T-helper 9 cell (primary cell): ENCODE results near the gene METAP2.

Experiments
- DNase-seq: peaks from one replicate; pipeline ENCODE4 v3.0.0-alpha.2; 2020

METAP2 gene

DNA sequence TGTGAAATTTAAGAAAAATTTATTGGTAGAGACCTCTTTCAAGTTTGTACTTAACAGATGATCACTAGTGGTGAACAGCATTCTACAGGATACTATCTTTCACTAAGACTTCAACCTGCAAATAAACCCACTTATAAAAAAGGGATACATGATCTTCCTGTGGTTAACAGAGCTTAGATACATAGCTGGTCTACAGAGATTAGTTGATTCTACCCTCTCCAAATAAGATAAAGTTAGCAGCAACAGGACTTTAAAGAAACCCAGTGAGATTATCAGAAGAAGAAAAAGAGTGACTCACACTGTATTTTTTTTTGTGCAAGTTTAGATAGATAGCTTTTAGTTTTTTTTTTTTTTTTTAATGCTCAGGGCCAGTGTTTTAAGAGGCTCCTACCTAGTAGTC is 42.8 kb downstream of the METAP2 start:
- DNase-seq, result no peak

- DNase-seq, result no peak
Observed at GRCh38 chr12:95517246-95517645, 43.3 kb downstream of the METAP2 start.

DNA sequence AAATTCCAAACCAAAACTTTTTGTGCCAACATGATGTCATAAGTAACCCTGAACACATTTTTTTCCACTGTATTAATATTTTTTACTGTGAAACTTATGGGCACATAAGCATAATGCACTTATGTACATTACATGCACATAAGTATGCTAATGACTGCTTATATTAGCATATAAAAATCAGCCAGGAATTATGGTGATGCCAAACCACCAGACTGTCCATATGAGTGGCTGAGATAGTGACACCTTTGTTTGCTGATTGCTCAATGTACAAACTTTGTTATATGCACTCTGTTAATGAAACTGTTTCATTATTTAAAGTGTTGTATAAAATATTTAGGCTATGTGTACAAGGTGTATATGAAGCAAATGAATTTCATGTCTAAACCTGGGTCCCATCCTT is 45.0 kb downstream of the METAP2 start:
- DNase-seq, result no peak

- no peak for DNase-seq
Observed at GRCh38 chr12:95520816-95521215, 46.9 kb downstream of the METAP2 start.

DNA sequence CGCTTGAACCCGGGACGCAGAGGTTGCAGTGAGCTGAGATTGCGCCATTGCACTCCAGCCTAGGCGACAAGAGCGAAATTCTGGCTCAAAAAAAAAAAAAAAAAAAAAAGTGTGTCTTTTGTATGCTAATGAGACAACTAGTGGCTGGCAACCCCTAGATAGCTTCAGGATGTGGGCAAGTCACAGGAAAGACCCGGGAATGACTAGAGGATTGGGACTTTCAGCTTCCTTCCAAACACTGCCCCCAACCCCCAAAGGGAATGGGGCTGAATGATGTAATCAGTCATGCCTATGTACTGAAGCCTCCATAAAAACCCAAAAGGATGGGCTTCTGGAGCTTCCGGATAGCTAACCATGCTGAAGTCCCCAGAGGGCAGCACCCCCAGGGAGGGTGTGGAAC is 48.7 kb downstream of the METAP2 start:
- DNase-seq, result no peak

- DNase-seq, result no peak
Observed at GRCh38 chr12:95528431-95528830, 54.5 kb downstream of the METAP2 start.

DNA sequence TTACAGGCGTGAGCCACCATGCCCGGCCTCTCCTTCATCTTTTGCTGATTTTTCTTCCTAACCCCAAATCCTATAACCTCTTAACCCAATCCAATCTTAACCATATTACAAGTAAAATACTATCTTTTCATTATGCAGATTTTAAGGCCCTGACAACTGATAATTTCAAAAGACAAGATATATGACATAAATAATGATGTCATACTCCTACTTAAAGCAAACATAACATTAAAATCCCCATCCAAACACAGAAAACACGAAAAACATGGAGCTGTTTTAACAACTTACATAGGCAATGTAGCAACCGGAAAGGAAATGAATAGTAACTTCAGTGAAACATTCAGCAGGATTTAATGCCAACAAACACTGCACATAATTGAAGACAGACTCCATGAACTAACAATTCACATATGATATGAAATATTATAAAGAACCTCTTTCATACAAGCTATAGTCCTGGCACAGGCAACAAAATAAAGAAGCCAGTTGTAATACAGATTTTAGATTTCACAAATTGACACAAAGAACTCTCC is 55.8 kb downstream of the METAP2 start:
- no peak for DNase-seq

- no peak for DNase-seq
Observed at GRCh38 chr12:95532851-95533250, 58.9 kb downstream of the METAP2 start.

- no peak for DNase-seq
Observed at GRCh38 chr12:95533985-95534384, 60.0 kb downstream of the METAP2 start.

DNA sequence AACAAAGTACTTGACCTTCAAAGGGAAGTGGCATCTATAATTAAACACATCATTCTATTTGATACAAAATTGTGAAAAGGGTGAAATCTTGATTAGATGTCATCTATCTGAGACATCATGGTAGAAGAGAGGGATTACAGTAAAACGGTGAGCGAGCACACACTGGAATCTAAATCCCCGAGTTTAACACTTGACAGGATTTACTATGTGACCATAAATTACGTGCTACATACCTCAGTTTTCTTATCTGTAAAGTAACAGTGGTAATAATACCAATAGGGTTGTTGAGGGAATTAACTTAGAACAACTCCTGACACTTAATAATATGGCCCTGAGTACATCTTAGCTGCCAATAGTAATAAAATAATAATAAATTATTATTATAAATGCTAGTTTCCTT is 64.1 kb downstream of the METAP2 start:
- DNase-seq, result no peak

GRCh38 chr12:95538656-95539055 is 64.7 kb downstream of the METAP2 start:
- no peak for DNase-seq

DNA sequence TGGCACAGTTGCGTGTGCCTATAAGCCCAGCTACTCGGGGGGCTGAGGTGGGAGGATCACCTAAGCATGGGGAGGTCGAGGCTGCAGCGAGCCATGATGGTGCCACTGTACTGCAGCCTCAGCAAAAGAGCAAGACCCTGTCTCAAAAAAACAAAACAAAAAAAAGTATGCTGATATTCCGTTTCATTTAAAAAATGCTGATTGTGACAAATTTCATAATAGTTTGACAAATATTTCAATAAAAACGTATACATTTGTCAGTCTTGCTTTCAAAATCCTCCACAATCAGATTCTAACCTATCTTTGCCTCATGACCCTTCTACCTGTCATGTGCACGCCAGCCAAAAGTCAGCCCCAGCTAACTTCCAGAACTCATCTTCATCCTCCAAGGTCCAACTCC is 67.5 kb downstream of the METAP2 start:
- no peak for DNase-seq

GRCh38 chr12:95543305-95543704 is 69.4 kb downstream of the METAP2 start:
- DNase-seq, result no peak

GRCh38 chr12:95544756-95545155 is 70.8 kb downstream of the METAP2 start:
- DNase-seq, result no peak

- DNase-seq, result no peak
Observed at GRCh38 chr12:95545303-95545702, 71.4 kb downstream of the METAP2 start.

GRCh38 chr12:95545731-95546490 is 72.0 kb downstream of the METAP2 start:
- DNase-seq, result no peak

DNA sequence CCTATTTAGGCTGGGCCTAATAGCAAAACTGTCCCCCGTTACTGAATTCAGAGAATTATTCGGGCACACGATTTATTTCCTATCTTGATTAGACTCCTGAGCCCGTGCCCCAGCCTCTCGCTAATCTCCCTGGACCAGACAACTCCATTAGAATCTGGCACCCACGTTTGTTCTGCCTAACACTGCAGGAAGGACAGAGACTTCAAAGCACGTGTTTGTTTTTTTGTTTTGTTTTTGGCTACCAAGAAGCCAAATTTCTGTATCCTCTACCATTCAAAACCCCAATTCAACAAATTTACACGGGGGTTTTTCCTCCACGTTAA is 72.5 kb downstream of the METAP2 start:
- DNase-seq, result no peak

GRCh38 chr12:95547522-95548055 is 73.6 kb downstream of the METAP2 start:
- no peak for DNase-seq

GRCh38 chr12:95548056-95548538 is 74.1 kb downstream of the METAP2 start:
- DNase-seq, result peak; percentile 15

GRCh38 chr12:95548539-95549391 is 74.8 kb downstream of the METAP2 start:
- peak; percentile 72 for DNase-seq

GRCh38 chr12:95549392-95550084 is 75.6 kb downstream of the METAP2 start:
- DNase-seq, result no peak

- no peak for DNase-seq
Observed at GRCh38 chr12:95551305-95551704, 77.4 kb downstream of the METAP2 start, which contains the start of gene USP44. TSS of gene USP44 (minus strand) at chr12:95551476. CDS start at chr12:95534256, 17,220 bp downstream.
